HepG2 (cell line): ENCODE measurements around the gene DHRS12. TPM values are rescaled to one million over a fixed set of nuclear protein-coding genes. Genes with fewer than 3 reads are reported as not detected.

Source experiments
- ATAC-seq: fragments of 200-7000 bp; cut with Tn5 transposase; 3 replicates; pipeline ENCODE4 v1.9.1; 2020; ENCODE audit warnings: mild to moderate bottlenecking, moderate library complexity
- BruUV-seq: library from RNA; stranded (reverse); fragments of 400-500 nt; replicated peaks from 2 replicates; lab custom pipeline; 2021; lab: Mats Ljungman, UMichigan
- CTCF ChIA-PET: fragments of 300-600 bp; formaldehyde crosslinking; extraction: SDS; loops from one replicate; lab custom pipeline; 2021; ENCODE audit warnings: low total read pairs, inconsistent platforms, low intra/inter-chr PET ratio; lab: Yijun Ruan, JAX
- POLR2A ChIA-PET: fragments of 350-600 bp; sonication (Branson Sonifier 250); formaldehyde crosslinking; loops from one replicate; lab custom pipeline; 2020; ENCODE audit warnings: antibody characterized with exemption, inconsistent platforms; lab: Yijun Ruan, JAX
- DNase-seq: peaks from one replicate; pipeline ENCODE4 v3.0.0-alpha.2; 2015; ENCODE audit warnings: low spot score
- FAIRE-seq: peaks from 3 replicates; lab custom pipeline; 2011; peaks lifted over from hg19 to GRCh38; lab: Jason Lieb, UNC
- H2AFZ ChIP-seq: one replicate; pipeline ENCODE4 v1.6.1; 2011; ENCODE audit warnings: low read length, inconsistent platforms
- H3K27ac ChIP-seq: fragments of 300-600 bp; 3 replicates; pipeline ENCODE4 v1.8.0; 2011; ENCODE audit warnings: mixed run types, mild to moderate bottlenecking, mixed read lengths, low read length, inconsistent platforms; ENCODE audit not compliant: insufficient read depth; ENCODE audit errors: extremely low read length
- H3K27me3 ChIP-seq, 2 experiments: fragments of 200-600 bp in 1 of 2; 2 replicates in 1 of 2; 3 replicates in 1 of 2; pipeline versions ENCODE4 v1.6.0 to v1.8.0; 2011; ENCODE audit warnings: low read length in 2 of 2, mild to moderate bottlenecking in 2 of 2, moderate library complexity in 2 of 2, inconsistent platforms in 1 of 2; ENCODE audit not compliant: insufficient read depth in 2 of 2, control insufficient read depth in 1 of 2
- H3K36me3 ChIP-seq, 2 experiments: fragments of 200-600 bp in 1 of 2; replicated peaks in 1 of 2; 2 replicates in 1 of 2; 3 replicates in 1 of 2; pipeline versions ENCODE4 v1.5.1 to v1.8.0; 2011; ENCODE audit warnings: low read length in 2 of 2, inconsistent platforms in 1 of 2; ENCODE audit not compliant: insufficient read depth in 2 of 2, control insufficient read depth in 1 of 2
- H3K4me1 ChIP-seq: 2 replicates; pipeline ENCODE4 v1.5.1; 2012; ENCODE audit warnings: low read length, inconsistent platforms; ENCODE audit not compliant: insufficient read depth
- H3K4me2 ChIP-seq: 2 replicates; pipeline ENCODE4 v1.6.0; 2011; ENCODE audit warnings: low read depth, low read length, inconsistent platforms
- H3K4me3 ChIP-seq, 3 experiments: fragments of 200-600 bp in 1 of 3; sonication (generic), shearing (Covaris generic) in 1 of 3; replicated peaks in 1 of 3; 2 replicates each; pipeline ENCODE4 v1.5.1; 2011 to 2016; ENCODE audit warnings: low read length in 3 of 3, inconsistent platforms in 2 of 3, low read depth in 2 of 3, mild to moderate bottlenecking in 2 of 3, control low read depth in 1 of 3, mixed read lengths in 1 of 3; ENCODE audit not compliant: insufficient read depth in 1 of 3
- H3K79me2 ChIP-seq: one replicate; pipeline ENCODE4 v1.6.1; 2011; ENCODE audit warnings: low read length, inconsistent platforms; ENCODE audit not compliant: insufficient read depth
- H3K9ac ChIP-seq: 2 replicates; pipeline ENCODE4 v1.6.0; 2011; ENCODE audit warnings: mild to moderate bottlenecking, low read depth, low read length, inconsistent platforms; ENCODE audit not compliant: insufficient read depth
- H3K9me3 ChIP-seq: 2 replicates; pipeline ENCODE4 v1.5.1; 2012; ENCODE audit warnings: mild to moderate bottlenecking, low read length
- H4K20me1 ChIP-seq: 2 replicates; pipeline ENCODE4 v1.6.0; 2011; ENCODE audit warnings: inconsistent platforms, mild to moderate bottlenecking, low read length, moderate library complexity; ENCODE audit not compliant: insufficient read depth
- MAZ ChIP-seq, 2 experiments: sonication (generic) in 1 of 2; formaldehyde crosslinking in 1 of 2; IDR thresholded peaks; 2 replicates each; pipeline versions ENCODE4 v1.5.0 to v1.6.1; 2012 to 2020; ENCODE audit warnings: low read depth in 2 of 2, mild to moderate bottlenecking in 2 of 2, borderline replicate concordance in 1 of 2, improper control_type of control experiment in 1 of 2, low read length in 1 of 2, missing genetic modification reagents in 1 of 2, moderate library complexity in 1 of 2
- MLLT10 ChIP-seq: sonication (generic); formaldehyde crosslinking; IDR thresholded peaks from 2 replicates; pipeline ENCODE4 v1.4.0; 2020; ENCODE audit warnings: missing genetic modification reagents
- NPAS2 ChIP-seq: sonication (generic); formaldehyde crosslinking; IDR thresholded peaks from 2 replicates; pipeline ENCODE4 v1.8.0; 2022; ENCODE audit warnings: mild to moderate bottlenecking, missing genetic modification reagents, borderline replicate concordance
- SAFB2 ChIP-seq: sonication (generic); formaldehyde crosslinking; IDR thresholded peaks from 2 replicates; pipeline ENCODE4 v1.5.1; 2020; ENCODE audit warnings: missing genetic modification reagents, low read depth, mild to moderate bottlenecking, borderline replicate concordance
- TBX2 ChIP-seq: sonication (generic); formaldehyde crosslinking; IDR thresholded peaks from 2 replicates; pipeline ENCODE4 v1.5.0; 2020; ENCODE audit warnings: missing genetic modification reagents, mild to moderate bottlenecking, borderline replicate concordance
- TFE3 ChIP-seq: IDR thresholded peaks from 2 replicates; pipeline ENCODE4 v1.6.1; 2016
- ZBTB1 ChIP-seq: sonication (generic); formaldehyde crosslinking; IDR thresholded peaks from 2 replicates; pipeline ENCODE4 v1.4.0; 2020; ENCODE audit warnings: missing genetic modification reagents, borderline replicate concordance
- ZHX1 ChIP-seq: sonication (generic); formaldehyde crosslinking; IDR thresholded peaks from 2 replicates; pipeline ENCODE4 v1.8.1; 2022; ENCODE audit warnings: low read depth, mild to moderate bottlenecking, missing genetic modification reagents
- ZNF280D ChIP-seq: sonication (generic); formaldehyde crosslinking; IDR thresholded peaks from 2 replicates; pipeline ENCODE4 v1.5.1; 2020; ENCODE audit warnings: mild to moderate bottlenecking, missing genetic modification reagents
- ZNF430 ChIP-seq: sonication (generic); formaldehyde crosslinking; IDR thresholded peaks from 2 replicates; pipeline ENCODE4 v1.9.0; 2021; ENCODE audit warnings: mild to moderate bottlenecking, missing genetic modification reagents
- ZNF775 ChIP-seq: sonication (generic); formaldehyde crosslinking; IDR thresholded peaks from 2 replicates; pipeline ENCODE4 v1.4.0; 2020; ENCODE audit warnings: missing genetic modification reagents, mild to moderate bottlenecking, moderate library complexity, borderline replicate concordance
- ZNF784 ChIP-seq: sonication (generic); formaldehyde crosslinking; IDR thresholded peaks from 2 replicates; pipeline ENCODE4 v1.5.1; 2020; ENCODE audit warnings: missing genetic modification reagents, mild to moderate bottlenecking, borderline replicate concordance
- WGBS: methylation state at CpG from one replicate; pipeline ENCODE4 v1.1.6; 2017; ENCODE audit warnings: low lambda C conversion rate; 5-methylcytosine and 5-hydroxymethylcytosine counted together
- in situ Hi-C: cut with HindIII; loops from 2 replicates; pipeline ENCODE4 v1.10.0; 2017; ENCODE audit warnings: low pct_unique_long_range_greater_than_20kb; ENCODE audit not compliant: extremely low pct_ligation_motif_present
- intact Hi-C: fragments of 100-400 bp; cut with micrococcal nuclease; formaldehyde crosslinking; loops from one replicate; pipeline ENCODE4 v1.10.0; 2022; ENCODE audit not compliant: unreplicated experiment
- polyA plus RNA-seq, 8 experiments: library from polyadenylated mRNA; depleted of rRNA in 3 of 8; stranded (reverse) in 7 of 8; unstranded in 1 of 8; fragments of >200 nt; fragmentation: Illumina TruSeq in 4 of 8; extraction: Trizol in 4 of 8; gene quantifications; 2 replicates each; pipeline versions ENCODE4 v1.2.1 to v1.2.3, GENCODE V29; 2011 to 2016; ENCODE audit warnings: low read depth in 4 of 8, missing spikeins in 1 of 8, mixed read lengths in 1 of 8; ENCODE audit not compliant: insufficient read depth in 1 of 8
- total RNA-seq, 5 experiments: library from RNA; depleted of rRNA; stranded (reverse); fragments of >200 nt; fragmentation: Illumina TruSeq; extraction: Trizol; gene quantifications; 2 replicates each; pipeline ENCODE4 v1.2.3, GENCODE V29; 2016; ENCODE audit warnings: low read depth in 1 of 5

DHRS12 gene
- total and polyA plus RNA-seq, 2 of the 13 experiments (the other 11 are each of a cell fraction or from before 2014, with no cell fraction given), result 7.2 to 8.4 TPM

- no peak for TF ChIP-seq ZHX1 (CRISPR knock-in tag)
- no peak for TF ChIP-seq SAFB2
- no peak for TF ChIP-seq ZNF280D (CRISPR knock-in tag)
Observed at GRCh38 chr13:51724721-51725120, 79.2 kb downstream of the DHRS12 start (continued).

GRCh38 chr13:51723529-51723928, 80.4 kb downstream of the DHRS12 start:
- Histone ChIP-seq H3K79me2 (no peaks in the 10 kb centered on the region), H3K27me3 (no peaks in the 10 kb centered on the region), H3K36me3 (peaks cover 15 to 67% of the 10 kb centered on the region in 2 experiments), H3K4me2 (no peak overlapping the region), H3K27ac (no peak overlapping the region), H3K4me1 (0 out of 2 replicates have a peak, but pooled peaks cover under 1% of the 10 kb centered on the region), H3K4me3 (no peak overlapping the region), H4K20me1 (no peaks in the 10 kb centered on the region), H2AFZ (no peak overlapping the region), H3K9me3 (no peaks in the 10 kb centered on the region), H3K9ac (no peak overlapping the region)
- intact Hi-C loops, result no loop called here
- DNase-seq (no peak), ATAC-seq (no peak), FAIRE-seq (no peak)
- POLR2A ChIA-PET, result no interaction called here
- in situ Hi-C loops, result no loop called here
- CTCF ChIA-PET, result no interaction called here
- WGBS, result 100% methylated on average over 6 of the region's 6 CpGs
- no TSS peak for BruUV-seq
- TF ChIP-seq MAZ (IDR thresholded peaks at IDR 0.05; ENCODE audit: borderline replicate concordance, low read depth, low read length), result no peak
- TF ChIP-seq MAZ (CRISPR knock-in tag; IDR thresholded peaks at IDR 0.05; ENCODE audit: low read depth), result no peak
- no peak for TF ChIP-seq ZNF784
- TF ChIP-seq ZNF775 (CRISPR knock-in tag), result no peak
- TF ChIP-seq TFE3 (CRISPR knock-in tag), result no peak
- TF ChIP-seq MLLT10 (CRISPR knock-in tag), result no peak
- no peak for TF ChIP-seq NPAS2 (CRISPR knock-in tag)
- TF ChIP-seq TBX2 (CRISPR knock-in tag), result no peak
- no peak for TF ChIP-seq ZNF430 (CRISPR knock-in tag)
- no peak for TF ChIP-seq ZBTB1 (CRISPR knock-in tag)
